ENCODE data around the gene KRT5. TPM values are rescaled to one million over a fixed set of nuclear protein-coding genes. Genes with fewer than 3 reads are reported as not detected.
"Not testable (repeated sequence)": the region's sequence is repeated elsewhere in the genome, so short reads cannot be mapped to it uniquely, and the experiment has no call there.

The KRT5 gene
- total and polyA plus RNA-seq, 2 donors = 31.2 to 55.4 TPM

- no peaks in the 10 kb centered on the region for H3K36me3 ChIP-seq (ENCODE audit: insufficient read depth)
- no peak for DNase-seq (ENCODE audit: extremely low spot score)
- no peaks in the 10 kb centered on the region for H3K4me1 ChIP-seq (ENCODE audit: insufficient read depth)
Observed at GRCh38 chr12:52488736-52489135, 31.5 kb downstream of the KRT5 start.

DNA sequence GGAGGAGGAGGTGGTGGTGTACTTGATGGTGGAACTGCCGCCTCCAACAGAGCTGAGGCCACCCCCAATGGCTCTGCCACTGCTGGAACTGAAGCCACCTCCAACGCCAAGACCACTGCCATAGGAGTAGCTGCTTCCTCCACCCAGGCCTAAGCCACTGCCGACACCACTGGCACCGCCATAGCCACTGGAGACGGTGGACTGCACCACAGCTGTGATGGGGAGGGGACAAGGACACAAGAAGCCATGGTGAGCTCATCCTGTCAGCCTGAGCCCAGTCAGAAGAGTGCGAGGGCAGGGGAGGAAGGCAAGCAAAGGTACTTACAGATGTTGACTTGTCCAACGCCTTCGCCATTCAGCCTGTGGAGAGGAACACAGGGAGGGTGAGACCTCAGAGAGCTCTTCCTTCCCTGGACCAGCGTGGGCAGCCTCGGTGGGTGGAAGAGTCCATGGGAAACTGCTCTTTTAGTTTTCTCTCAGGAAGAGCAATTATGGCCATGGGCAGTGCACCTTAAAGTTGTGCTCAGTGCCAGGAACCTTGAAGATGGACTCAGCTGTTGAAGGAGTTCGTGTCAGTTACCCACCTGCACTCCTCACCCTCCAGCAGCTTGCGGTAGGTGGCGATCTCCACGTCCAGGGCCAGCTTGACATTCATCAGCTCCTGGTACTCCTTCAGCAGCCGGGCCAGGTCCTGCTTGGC is 32.3 kb downstream of the KRT5 start:
- H3K36me3 ChIP-seq (ENCODE audit: insufficient read depth); H3K4me3 ChIP-seq (ENCODE audit: low read depth, low read length); H3K27ac ChIP-seq (ENCODE audit: low read depth); H3K4me1 ChIP-seq (ENCODE audit: insufficient read depth); DNase-seq (ENCODE audit: extremely low spot score): not testable (repeated sequence)
- WGBS = 89% methylated on average over 15 of the region's 15 CpGs

More at GRCh38 chr12:52488736-52489135, 31.5 kb downstream of the KRT5 start:
- H3K27ac ChIP-seq (ENCODE audit: low read depth) = no peak overlapping the region
- H3K4me3 ChIP-seq (ENCODE audit: low read depth, low read length) = no peak overlapping the region

GRCh38 chr12:52487211-52487610 is 33.0 kb downstream of the KRT5 start:
- 44% methylated on average over 1 of the region's 1 CpG for WGBS
- no peak overlapping the region for H3K27ac ChIP-seq (ENCODE audit: low read depth)
- H3K36me3 ChIP-seq (ENCODE audit: insufficient read depth) = no peaks in the 10 kb centered on the region
- no peaks in the 10 kb centered on the region for H3K4me1 ChIP-seq (ENCODE audit: insufficient read depth)
- DNase-seq (ENCODE audit: extremely low spot score) = no peak
- no peak overlapping the region for H3K4me3 ChIP-seq (ENCODE audit: low read depth, low read length)

- WGBS = 85% methylated on average over 5 of the region's 5 CpGs
- DNase-seq (ENCODE audit: extremely low spot score) = no peak
- no peaks in the 10 kb centered on the region for H3K36me3 ChIP-seq (ENCODE audit: insufficient read depth)
- H3K4me3 ChIP-seq (ENCODE audit: low read depth, low read length) = no peak overlapping the region
- no peaks in the 10 kb centered on the region for H3K4me1 ChIP-seq (ENCODE audit: insufficient read depth)
- H3K27ac ChIP-seq (ENCODE audit: low read depth) = no peak overlapping the region
Observed at GRCh38 chr12:52486166-52487105, 33.8 kb downstream of the KRT5 start.

- no peaks in the 10 kb centered on the region for H3K36me3 ChIP-seq (ENCODE audit: insufficient read depth)
- no peaks in the 10 kb centered on the region for H3K4me1 ChIP-seq (ENCODE audit: insufficient read depth)
- DNase-seq (ENCODE audit: extremely low spot score) = no peak
- H3K27ac ChIP-seq (ENCODE audit: low read depth) = no peak overlapping the region
- no peak overlapping the region for H3K4me3 ChIP-seq (ENCODE audit: low read depth, low read length)
- WGBS = 65% methylated on average over 3 of the region's 3 CpGs
Observed at GRCh38 chr12:52480073-52480472, 40.1 kb downstream of the KRT5 start.

GRCh38 chr12:52477651-52478050 is 42.5 kb downstream of the KRT5 start:
- 65% methylated on average over 2 of the region's 2 CpGs for WGBS
- DNase-seq (ENCODE audit: extremely low spot score) = no peak
- Histone ChIP-seq H3K27ac (ENCODE audit: low read depth) (no peak overlapping the region), H3K4me1 (ENCODE audit: insufficient read depth) (no peaks in the 10 kb centered on the region), H3K4me3 (ENCODE audit: low read depth, low read length) (no peak overlapping the region), H3K36me3 (ENCODE audit: insufficient read depth) (no peaks in the 10 kb centered on the region)

DNA sequence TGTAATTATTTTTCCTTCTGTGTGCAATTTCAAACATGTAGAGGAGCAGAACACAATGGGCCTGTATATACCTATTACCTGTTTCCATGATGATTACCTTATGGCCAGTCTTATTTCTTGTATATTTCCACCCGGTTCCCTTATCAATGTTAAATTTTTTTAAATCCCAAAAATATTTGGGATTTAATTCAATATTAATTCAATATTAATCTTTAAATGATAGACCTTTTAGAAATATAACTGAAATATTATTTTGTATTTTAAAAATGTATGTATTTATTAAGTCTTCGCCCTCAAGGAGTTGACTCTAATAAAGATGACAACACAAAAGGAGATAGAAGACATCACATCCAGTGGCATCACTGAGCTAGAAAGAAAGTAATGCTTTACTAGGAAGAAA is 46.0 kb downstream of the KRT5 start:
- no peak for DNase-seq (ENCODE audit: extremely low spot score)
- 96% methylated on average over 2 of the region's 2 CpGs for WGBS
- H3K4me1 ChIP-seq (ENCODE audit: insufficient read depth) = no peaks in the 10 kb centered on the region

DNA sequence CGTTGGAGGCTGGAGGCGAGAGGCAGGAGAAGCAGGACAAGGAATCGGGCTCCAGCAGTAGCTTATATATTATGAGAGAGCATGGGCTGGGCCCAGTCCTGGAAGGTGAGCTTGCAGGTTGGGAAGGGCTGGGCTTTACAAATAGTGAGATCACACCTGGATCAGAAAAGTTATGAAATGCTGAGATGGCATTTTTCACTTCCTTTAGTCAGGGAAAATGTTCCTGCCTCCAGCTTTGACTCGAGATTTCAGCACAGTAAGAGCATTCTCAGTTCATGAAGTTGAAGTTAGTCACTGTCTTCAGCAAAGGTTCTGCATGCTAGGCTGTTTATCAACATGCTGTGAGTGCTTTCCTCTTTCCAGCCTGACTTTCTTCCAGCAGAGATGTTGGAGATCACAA is 46.4 kb downstream of the KRT5 start, which contains the start of gene KRT6C:
TSS of gene KRT6C (minus strand) at position 38 of the 400 bp plus-strand sequence. CDS start 68 bp downstream, outside the sequence.
- 82% methylated on average over 4 of the region's 4 CpGs for WGBS
- Histone ChIP-seq H3K27ac (ENCODE audit: low read depth) (no peak within 1 kb of the TSS), H3K36me3 (ENCODE audit: insufficient read depth) (no peaks in the 10 kb centered on the region), H3K4me3 (ENCODE audit: low read depth, low read length) (no peak within 1 kb of the TSS), H3K4me1 (ENCODE audit: insufficient read depth) (no peaks in the 10 kb centered on the region)
- DNase-seq (ENCODE audit: extremely low spot score) = no peak

More for the DNA sequence above, 46.0 kb downstream of the KRT5 start:
- Histone ChIP-seq H3K36me3 (ENCODE audit: insufficient read depth) (no peaks in the 10 kb centered on the region), H3K4me3 (ENCODE audit: low read depth, low read length) (no peak overlapping the region), H3K27ac (ENCODE audit: low read depth) (no peak overlapping the region)

GRCh38 chr12:52469853-52470252 is 50.3 kb downstream of the KRT5 start:
- 84% methylated on average over 4 of the region's 4 CpGs for WGBS
- DNase-seq (ENCODE audit: extremely low spot score) = no peak

GRCh38 chr12:52464897-52465296 is 55.3 kb downstream of the KRT5 start:
- Histone ChIP-seq H3K4me1 (ENCODE audit: insufficient read depth) (no peaks in the 10 kb centered on the region), H3K27ac (ENCODE audit: low read depth) (no peak overlapping the region), H3K36me3 (ENCODE audit: insufficient read depth) (no peaks in the 10 kb centered on the region), H3K4me3 (ENCODE audit: low read depth, low read length) (no peak overlapping the region)
- no peak for DNase-seq (ENCODE audit: extremely low spot score)
- 20% methylated on average over 2 of the region's 2 CpGs for whole genome bisulfite sequencing

More at GRCh38 chr12:52469853-52470252, 50.3 kb downstream of the KRT5 start:
- no peak overlapping the region for H3K4me3 ChIP-seq (ENCODE audit: low read depth, low read length)
- no peaks in the 10 kb centered on the region for H3K4me1 ChIP-seq (ENCODE audit: insufficient read depth)
- no peaks in the 10 kb centered on the region for H3K36me3 ChIP-seq (ENCODE audit: insufficient read depth)
- H3K27ac ChIP-seq (ENCODE audit: low read depth) = no peak overlapping the region

Other genes with a start within 250 kb of the KRT5 start
- not detected for gene KRT86, start 245.7 kb downstream of the KRT5 start, total RNA-seq
- gene KRT86, start 245.7 kb downstream of the KRT5 start, polyA plus RNA-seq = 0.15 TPM
- gene KRT81, start 228.9 kb downstream of the KRT5 start, total RNA-seq = not detected
- gene KRT81, start 228.9 kb downstream of the KRT5 start, polyA plus RNA-seq = not detected
- not detected for gene KRT83, start 199.0 kb downstream of the KRT5 start, total RNA-seq
- not detected for gene KRT83, start 199.0 kb downstream of the KRT5 start, polyA plus RNA-seq
- gene KRT85, start 152.9 kb downstream of the KRT5 start, total RNA-seq = not detected
- gene KRT85, start 152.9 kb downstream of the KRT5 start, polyA plus RNA-seq = not detected
- not detected for gene KRT84, start 134.7 kb downstream of the KRT5 start, total RNA-seq
- gene KRT84, start 134.7 kb downstream of the KRT5 start, polyA plus RNA-seq = not detected
- not detected for gene KRT82, start 114.1 kb downstream of the KRT5 start, total RNA-seq
- 0.06 TPM for gene KRT82, start 114.1 kb downstream of the KRT5 start, polyA plus RNA-seq
- not detected for gene KRT75, start 86.0 kb downstream of the KRT5 start, total RNA-seq
- not detected for gene KRT75, start 86.0 kb downstream of the KRT5 start, polyA plus RNA-seq
- gene KRT6B, start 68.2 kb downstream of the KRT5 start, total RNA-seq = not detected
- not detected for gene KRT6B, start 68.2 kb downstream of the KRT5 start, polyA plus RNA-seq
- gene KRT6C, start 46.6 kb downstream of the KRT5 start, total RNA-seq = not detected
- gene KRT6C, start 46.6 kb downstream of the KRT5 start, polyA plus RNA-seq = not detected
- gene KRT6A, start 27.1 kb downstream of the KRT5 start, total RNA-seq = not detected
- gene KRT6A, start 27.1 kb downstream of the KRT5 start, polyA plus RNA-seq = 0.11 TPM
- gene KRT71, start 32.8 kb upstream of the KRT5 start, total RNA-seq = not detected
- gene KRT71, start 32.8 kb upstream of the KRT5 start, polyA plus RNA-seq = not detected
- gene KRT74, start 53.4 kb upstream of the KRT5 start, total RNA-seq = not detected
- not detected for gene KRT74, start 53.4 kb upstream of the KRT5 start, polyA plus RNA-seq
- not detected for gene KRT72, start 81.1 kb upstream of the KRT5 start, total RNA-seq
- gene KRT72, start 81.1 kb upstream of the KRT5 start, polyA plus RNA-seq = not detected
- 0.11 TPM for gene KRT73, start 98.2 kb upstream of the KRT5 start, total RNA-seq
- not detected for gene KRT73, start 98.2 kb upstream of the KRT5 start, polyA plus RNA-seq
- not detected for gene KRT2, start 131.8 kb upstream of the KRT5 start, total RNA-seq
- gene KRT2, start 131.8 kb upstream of the KRT5 start, polyA plus RNA-seq = not detected
- 0.42 TPM for gene KRT1, start 160.0 kb upstream of the KRT5 start, total RNA-seq
- not detected for gene KRT1, start 160.0 kb upstream of the KRT5 start, polyA plus RNA-seq
- not detected for gene KRT77, start 183.1 kb upstream of the KRT5 start, total RNA-seq
- not detected for gene KRT77, start 183.1 kb upstream of the KRT5 start, polyA plus RNA-seq

Data from urinary bladder (tissue), 4 donors.